Astrocyte (in vitro differentiated cells and primary cell): Measurements from ENCODE around the gene ARNT2.

Experiments used
- CTCF ChIP-seq: IDR thresholded peaks from 2 replicates; pipeline ENCODE4 v1.5.1; 2011; ENCODE audit warnings: low read depth, mild to moderate bottlenecking, inconsistent platforms, low read length, moderate library complexity; ENCODE audit not compliant: insufficient read depth
- EZH2 ChIP-seq: IDR thresholded peaks from 2 replicates; pipeline ENCODE4 v1.6.1; 2012; ENCODE audit warnings: mild to moderate bottlenecking, low read length, inconsistent platforms; ENCODE audit not compliant: insufficient read depth

GRCh38 chr15:80395616-80396015 is 8.6 kb upstream of the ARNT2 start:
- no peak for TF ChIP-seq CTCF
- TF ChIP-seq EZH2 = no peak
